Measurements from ENCODE around the gene RTN4. TPM values are rescaled to one million over a fixed set of nuclear protein-coding genes. Genes with fewer than 3 reads are reported as not detected.

RTN4 gene
- total RNA-seq, 1 donor from 2014 or later, result 174 TPM

GRCh38 chr2:55027226-55027625 lies 23.0 kb downstream of the RTN4 start:
- H3K36me3 ChIP-seq, result no peaks in the 10 kb centered on the region
- peaks cover 90% of the 10 kb centered on the region for H3K4me1 ChIP-seq
- H3K9me3 ChIP-seq, result no peaks in the 10 kb centered on the region
- no peak overlapping the region for H3K27ac ChIP-seq
- TF ChIP-seq POLR2AphosphoS5 (IDR thresholded peaks at IDR 0.05; ENCODE audit: insufficient read depth in 1 of 2, low read depth in 1 of 2), result no peak
- TF ChIP-seq POLR2A (IDR thresholded peaks at IDR 0.05), result no peak
- no peak for TF ChIP-seq CTCF (IDR thresholded peaks at IDR 0.05)
- no peak for DNase-seq (ENCODE audit: extremely low spot score in 2 of 2)
- H3K4me3 ChIP-seq, result no peak overlapping the region
- intact Hi-C loops (cut with DNase I), result no loop called here
- H3K27me3 ChIP-seq, result no peaks in the 10 kb centered on the region

- Histone ChIP-seq H3K4me1 (peaks cover 87% of the 10 kb centered on the region), H3K27ac (no peak overlapping the region), H3K36me3 (no peaks in the 10 kb centered on the region), H3K9me3 (no peaks in the 10 kb centered on the region), H3K4me3 (no peak overlapping the region), H3K27me3 (no peaks in the 10 kb centered on the region)
- TF ChIP-seq POLR2A (IDR thresholded peaks at IDR 0.05) (no peak), CTCF (IDR thresholded peaks at IDR 0.05) (no peak), POLR2AphosphoS5 (IDR thresholded peaks at IDR 0.05; ENCODE audit: insufficient read depth in 1 of 2, low read depth in 1 of 2) (peak in 1 of 2 donors; percentile 13)
- DNase-seq (ENCODE audit: extremely low spot score in 2 of 2), result no peak
- intact Hi-C loops (cut with DNase I), result no loop called here
These were observed 24.0 kb downstream of the RTN4 start for GRCh38 chr2:55026202-55026601.

- no peak for DNase-seq (ENCODE audit: extremely low spot score in 2 of 2)
- intact Hi-C loops (cut with DNase I), result no loop called here
- Histone ChIP-seq H3K4me3 (no peak overlapping the region), H3K4me1 (peaks cover 82% of the 10 kb centered on the region), H3K9me3 (no peaks in the 10 kb centered on the region), H3K27me3 (no peaks in the 10 kb centered on the region), H3K27ac (no peak overlapping the region), H3K36me3 (no peaks in the 10 kb centered on the region)
- TF ChIP-seq POLR2AphosphoS5 (IDR thresholded peaks at IDR 0.05; ENCODE audit: insufficient read depth in 1 of 2, low read depth in 1 of 2) (no peak), CTCF (IDR thresholded peaks at IDR 0.05) (no peak)
These were observed 24.6 kb downstream of the RTN4 start for GRCh38 chr2:55025627-55026026.

GRCh38 chr2:55025082-55025481 lies 25.2 kb downstream of the RTN4 start:
- no peaks in the 10 kb centered on the region for H3K9me3 ChIP-seq
- no peak for TF ChIP-seq POLR2A (IDR thresholded peaks at IDR 0.05)
- no peak for DNase-seq (ENCODE audit: extremely low spot score in 2 of 2)
- H3K36me3 ChIP-seq, result no peaks in the 10 kb centered on the region
- no peaks in the 10 kb centered on the region for H3K27me3 ChIP-seq
- H3K27ac ChIP-seq, result no peak overlapping the region
- H3K4me1 ChIP-seq, result peaks cover 78% of the 10 kb centered on the region
- no peak overlapping the region for H3K4me3 ChIP-seq
- intact Hi-C loops (cut with DNase I), result no loop called here

GRCh38 chr2:55022476-55022875 lies 27.8 kb downstream of the RTN4 start:
- Histone ChIP-seq H3K4me3 (no peak overlapping the region), H3K9me3 (no peaks in the 10 kb centered on the region), H3K4me1 (peaks cover 68% of the 10 kb centered on the region), H3K27ac (no peak overlapping the region), H3K36me3 (no peaks in the 10 kb centered on the region), H3K27me3 (no peaks in the 10 kb centered on the region)
- intact Hi-C loops (cut with DNase I), result no loop called here
- no peak for DNase-seq (ENCODE audit: extremely low spot score in 2 of 2)
- TF ChIP-seq POLR2AphosphoS5 (IDR thresholded peaks at IDR 0.05; ENCODE audit: insufficient read depth in 1 of 2, low read depth in 1 of 2), result no peak
- no peak for TF ChIP-seq CTCF (IDR thresholded peaks at IDR 0.05)
- TF ChIP-seq POLR2A (IDR thresholded peaks at IDR 0.05), result no peak
